DOHH2 (cell line): ENCODE measurements around the gene TAF1C.
"Not testable (repeated sequence)": the region's sequence is repeated elsewhere in the genome, so short reads cannot be mapped to it uniquely, and the experiment has no call there.

Experiments used
- H3F3A ChIP-seq: fragments of 200-600 bp; sonication (generic), shearing (Covaris generic); 2 replicates; pipeline ENCODE4 v1.6.0; 2016; ENCODE audit warnings: antibody characterized with exemption, mild to moderate bottlenecking; ENCODE audit not compliant: control insufficient read depth, insufficient read depth
- H3K27ac ChIP-seq: fragments of 200-600 bp; sonication (generic); 2 replicates; pipeline ENCODE4 v1.5.1; 2014; ENCODE audit warnings: low read depth, mild to moderate bottlenecking, low read length, moderate library complexity
- H3K27me3 ChIP-seq: fragments of 200-600 bp; sonication (generic); 2 replicates; pipeline ENCODE4 v1.6.1; 2014; ENCODE audit warnings: mild to moderate bottlenecking, low read length, mixed read lengths; ENCODE audit not compliant: control insufficient read depth
- H3K36me3 ChIP-seq: fragments of 200-600 bp; sonication (generic); 2 replicates; pipeline ENCODE4 v1.6.1; 2014; ENCODE audit warnings: mild to moderate bottlenecking, low read length, moderate library complexity, mixed read lengths; ENCODE audit not compliant: control insufficient read depth
- H3K4me1 ChIP-seq: fragments of 200-600 bp; sonication (generic); 2 replicates; pipeline ENCODE4 v1.6.1; 2014; ENCODE audit warnings: mild to moderate bottlenecking, low read length, mixed read lengths; ENCODE audit not compliant: control insufficient read depth
- H3K4me2 ChIP-seq: fragments of 200-600 bp; sonication (generic); 2 replicates; pipeline ENCODE4 v1.6.0; 2014; ENCODE audit warnings: mild to moderate bottlenecking, low read length, moderate library complexity
- H3K4me3 ChIP-seq: fragments of 200-600 bp; sonication (generic); 2 replicates; pipeline ENCODE4 v1.5.1; 2014; ENCODE audit warnings: mild to moderate bottlenecking, low read length, mixed read lengths
- H3K79me2 ChIP-seq: fragments of 200-600 bp; sonication (generic); 2 replicates; pipeline ENCODE4 v1.6.1; 2014; ENCODE audit warnings: mild to moderate bottlenecking, low read length, mixed read lengths; ENCODE audit not compliant: control insufficient read depth
- H3K9me2 ChIP-seq: fragments of 200-600 bp; sonication (generic); replicated peaks from 2 replicates; pipeline ENCODE4 v1.6.1; 2014; ENCODE audit warnings: mild to moderate bottlenecking, low read length, mixed read lengths; ENCODE audit not compliant: control insufficient read depth
- H3K9me3 ChIP-seq: fragments of 200-600 bp; sonication (generic); 2 replicates; pipeline ENCODE4 v1.6.1; 2014; ENCODE audit warnings: antibody characterized with exemption, low read length, mixed read lengths; ENCODE audit not compliant: control insufficient read depth, insufficient read depth
- H4K20me1 ChIP-seq: fragments of 200-600 bp; sonication (generic); 2 replicates; pipeline ENCODE4 v1.6.0; 2014; ENCODE audit warnings: low read depth, mild to moderate bottlenecking, antibody characterized with exemption, low read length, moderate library complexity; ENCODE audit not compliant: control insufficient read depth, insufficient read depth
- CTCF ChIP-seq: fragments of 200-600 bp; sonication (generic); IDR thresholded peaks from one replicate; pipeline ENCODE4 v1.5.1; 2014; ENCODE audit warnings: antibody characterized with exemption, mild to moderate bottlenecking, low read depth, low read length; ENCODE audit not compliant: poor library complexity, severe bottlenecking
- EZH2phosphoT487 ChIP-seq: fragments of 200-600 bp; sonication (generic); IDR thresholded peaks from 2 replicates; pipeline ENCODE4 v1.6.1; 2017; ENCODE audit warnings: borderline replicate concordance, mild to moderate bottlenecking, antibody characterized with exemption, low read length, moderate library complexity, mixed read lengths

The TAF1C gene

DNA sequence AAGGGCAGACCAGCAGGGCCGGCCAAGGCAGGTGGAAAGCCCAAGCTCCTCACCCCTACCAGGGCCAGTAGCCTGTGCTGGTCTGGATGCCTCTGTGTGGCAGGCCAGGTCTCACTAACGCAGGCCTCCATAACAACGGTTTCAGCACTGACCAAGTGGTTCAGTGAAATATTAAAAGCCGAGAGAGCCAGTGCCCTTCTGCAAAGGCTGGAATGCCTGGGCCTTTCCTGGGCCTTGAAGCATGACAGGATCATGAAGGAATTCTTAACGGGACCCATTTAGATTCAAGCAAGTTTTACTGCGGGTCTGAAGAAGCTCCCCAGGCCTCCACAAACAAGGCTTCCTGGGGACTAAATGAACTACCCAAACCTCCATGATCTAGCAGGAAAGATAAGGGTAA, 20.4 kb upstream of the TAF1C start:
- no peak overlapping the region for H3K4me3 ChIP-seq
- no peaks in the 10 kb centered on the region for H3K9me2 ChIP-seq
- H3K4me2 ChIP-seq = no peak overlapping the region
- no peaks in the 10 kb centered on the region for H3K9me3 ChIP-seq
- no peaks in the 10 kb centered on the region for H3K79me2 ChIP-seq
- no peaks in the 10 kb centered on the region for H4K20me1 ChIP-seq
- no peaks in the 10 kb centered on the region for H3F3A ChIP-seq
- H3K36me3 ChIP-seq = no peaks in the 10 kb centered on the region
- H3K27ac ChIP-seq = no peak overlapping the region
- no peaks in the 10 kb centered on the region for H3K4me1 ChIP-seq
- no peak for TF ChIP-seq EZH2phosphoT487
- no peak for TF ChIP-seq CTCF
- no peaks in the 10 kb centered on the region for H3K27me3 ChIP-seq

DNA sequence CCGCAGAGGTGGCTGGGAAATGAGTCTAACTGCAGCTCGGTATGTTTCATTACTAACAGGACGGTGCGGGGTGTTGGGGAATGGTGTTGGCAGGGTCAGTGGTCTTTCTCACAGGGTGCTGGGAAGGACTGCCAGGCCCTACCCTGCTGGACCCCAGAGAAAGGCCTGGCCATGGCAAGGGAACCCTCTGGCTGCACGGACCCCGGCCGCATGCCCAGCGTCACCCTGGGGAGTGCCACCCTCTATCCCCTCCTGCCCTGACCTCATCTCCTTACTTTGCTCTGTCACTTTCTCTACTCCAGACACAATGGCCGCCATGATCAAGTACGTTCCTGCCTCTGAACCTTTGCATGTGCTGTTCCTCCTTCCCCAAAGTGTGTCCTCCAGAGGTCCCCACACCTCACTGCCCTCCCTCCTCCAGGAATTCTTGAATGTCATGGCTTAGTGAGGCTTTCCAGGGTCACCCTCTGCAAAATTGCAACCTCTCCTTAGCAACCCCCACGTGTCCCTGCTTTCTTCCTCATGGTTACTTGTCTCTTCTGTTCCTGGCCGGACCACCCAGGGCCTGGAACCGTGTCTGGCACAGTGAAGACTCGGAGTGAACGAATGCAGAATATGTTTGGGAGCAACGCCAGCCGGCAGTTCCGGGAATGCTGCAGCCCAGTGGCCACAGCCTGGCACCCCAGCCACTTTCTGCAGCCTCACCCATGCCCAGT, 19.3 kb upstream of the TAF1C start:
- no peak overlapping the region for H3K4me3 ChIP-seq
- no peak overlapping the region for H3K27ac ChIP-seq
- H3K79me2 ChIP-seq = no peaks in the 10 kb centered on the region
- H3K9me3 ChIP-seq = no peaks in the 10 kb centered on the region
- H3K27me3 ChIP-seq = no peaks in the 10 kb centered on the region
- H3K9me2 ChIP-seq = no peaks in the 10 kb centered on the region
- no peaks in the 10 kb centered on the region for H3K4me1 ChIP-seq
- H3F3A ChIP-seq = no peaks in the 10 kb centered on the region
- TF ChIP-seq CTCF (no peak), EZH2phosphoT487 (no peak)
- H3K36me3 ChIP-seq = no peaks in the 10 kb centered on the region
- no peak overlapping the region for H3K4me2 ChIP-seq
- no peaks in the 10 kb centered on the region for H4K20me1 ChIP-seq

DNA sequence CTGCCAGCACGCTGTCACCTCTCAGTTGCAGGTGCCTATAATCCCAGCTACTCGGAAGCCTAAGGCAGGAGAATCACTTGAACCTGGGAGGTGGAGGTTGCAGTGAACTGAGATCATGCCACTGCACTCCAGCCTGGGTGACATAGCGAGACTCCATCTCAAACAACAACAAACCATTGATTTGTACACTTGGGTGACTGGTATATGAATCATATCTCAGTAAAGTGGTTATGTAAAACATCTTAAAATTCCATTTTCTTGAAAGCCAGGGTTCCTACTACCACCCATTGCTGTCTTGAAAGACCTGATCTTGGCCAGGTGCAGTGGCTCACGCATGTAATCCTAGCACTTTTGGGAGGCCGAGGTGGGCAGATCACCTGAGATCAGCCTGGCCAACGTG, 18.3 kb upstream of the TAF1C start:
- not testable (repeated sequence) for H3K9me2 ChIP-seq, H3K4me3 ChIP-seq, H3K9me3 ChIP-seq, H3K4me1 ChIP-seq, H3K79me2 ChIP-seq, H3K27ac ChIP-seq, H3K27me3 ChIP-seq, H3F3A ChIP-seq, H4K20me1 ChIP-seq, H3K4me2 ChIP-seq, H3K36me3 ChIP-seq

DNA sequence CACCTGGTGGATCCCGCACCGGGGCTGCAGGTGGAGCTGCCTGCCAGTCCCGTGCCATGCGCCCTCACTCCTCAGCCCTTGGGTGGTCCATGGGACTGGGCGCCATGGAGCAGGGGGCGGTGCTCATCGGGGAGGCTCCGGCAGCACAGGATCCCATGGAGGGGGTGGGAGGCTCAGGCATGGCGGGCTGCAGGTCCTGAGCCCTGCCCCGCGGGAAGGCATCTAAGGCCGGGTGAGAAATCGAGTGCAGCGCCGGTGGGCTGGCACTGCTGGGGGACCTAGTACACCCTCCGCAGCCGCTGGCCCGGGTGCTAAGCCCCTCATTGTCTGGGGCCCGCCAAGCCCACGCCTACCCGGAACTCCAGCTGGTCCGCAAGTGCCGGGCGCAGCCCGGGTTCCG, 17.7 kb upstream of the TAF1C start:
- H3K27ac ChIP-seq, H3K27me3 ChIP-seq, H3K4me3 ChIP-seq, H4K20me1 ChIP-seq, H3K36me3 ChIP-seq, H3K4me2 ChIP-seq, H3K79me2 ChIP-seq, H3K9me3 ChIP-seq, H3K4me1 ChIP-seq, H3F3A ChIP-seq, H3K9me2 ChIP-seq: not testable (repeated sequence)
